Bronchial epithelial cell (primary cell): Measurements from ENCODE around the gene APOL3. TPM values are rescaled to one million over a fixed set of nuclear protein-coding genes. Genes with fewer than 3 reads are reported as not detected.

Experiments used
- DNase-seq: peaks from one replicate; pipeline ENCODE4 v3.0.0-alpha.2; 2010; ENCODE audit warnings: low read depth
- FAIRE-seq: peaks from 2 replicates; lab custom pipeline; 2011; peaks lifted over from hg19 to GRCh38; lab: Jason Lieb, UNC
- H3K27me3 ChIP-seq: 2 replicates; pipeline ENCODE4 v1.5.1; 2011; ENCODE audit warnings: low read length; ENCODE audit not compliant: control insufficient read depth, insufficient read depth
- H3K36me3 ChIP-seq: 2 replicates; pipeline ENCODE4 v1.5.1; 2011; ENCODE audit warnings: low read length; ENCODE audit not compliant: control insufficient read depth, insufficient read depth
- H3K4me3 ChIP-seq: 2 replicates; pipeline ENCODE4 v1.5.1; 2011; ENCODE audit warnings: mild to moderate bottlenecking, low read depth, low read length, control low read depth
- total RNA-seq: library from RNA; depleted of rRNA; stranded (reverse); fragments of >200 nt; gene quantifications from 2 replicates; pipeline ENCODE4 v1.2.1, GENCODE V29; 2014
- TF ChIP-seq, protein P1 (sequence below): IDR thresholded peaks from 2 replicates; pipeline ENCODE4 v1.5.1; 2011; ENCODE audit warnings: mild to moderate bottlenecking, moderate library complexity, low read length, control low read depth, inconsistent platforms; ENCODE audit not compliant: insufficient read depth, severe bottlenecking

The APOL3 gene
- total RNA-seq, 1 donor from 2014 or later: not detected

DNA sequence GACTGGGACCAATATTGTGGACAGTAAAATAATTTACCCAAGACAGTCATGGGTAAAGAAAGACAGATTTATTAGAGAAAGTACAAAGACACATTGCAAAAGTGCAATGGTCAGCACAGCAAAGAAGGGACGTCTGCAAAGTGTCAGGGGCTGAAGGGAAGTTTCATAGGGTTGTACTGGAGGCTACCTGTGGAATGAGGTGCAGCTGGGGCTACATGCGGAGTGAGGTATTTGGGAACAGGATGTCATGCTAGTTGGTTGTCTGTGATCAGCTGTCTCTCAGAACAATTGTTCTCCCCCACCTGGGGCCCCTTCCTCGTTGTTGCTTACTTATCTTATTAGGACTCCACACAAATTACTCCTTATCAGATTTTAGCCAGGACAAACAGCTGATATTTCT, 11.4 kb upstream of the APOL3 start:
- peaks cover 2% of the 10 kb centered on the region for H3K27me3 ChIP-seq
- H3K4me3 ChIP-seq: no peak overlapping the region
- DNase-seq (no peak), FAIRE-seq (no peak)
- no peaks in the 10 kb centered on the region for H3K36me3 ChIP-seq
- TF ChIP-seq, protein P1, sequence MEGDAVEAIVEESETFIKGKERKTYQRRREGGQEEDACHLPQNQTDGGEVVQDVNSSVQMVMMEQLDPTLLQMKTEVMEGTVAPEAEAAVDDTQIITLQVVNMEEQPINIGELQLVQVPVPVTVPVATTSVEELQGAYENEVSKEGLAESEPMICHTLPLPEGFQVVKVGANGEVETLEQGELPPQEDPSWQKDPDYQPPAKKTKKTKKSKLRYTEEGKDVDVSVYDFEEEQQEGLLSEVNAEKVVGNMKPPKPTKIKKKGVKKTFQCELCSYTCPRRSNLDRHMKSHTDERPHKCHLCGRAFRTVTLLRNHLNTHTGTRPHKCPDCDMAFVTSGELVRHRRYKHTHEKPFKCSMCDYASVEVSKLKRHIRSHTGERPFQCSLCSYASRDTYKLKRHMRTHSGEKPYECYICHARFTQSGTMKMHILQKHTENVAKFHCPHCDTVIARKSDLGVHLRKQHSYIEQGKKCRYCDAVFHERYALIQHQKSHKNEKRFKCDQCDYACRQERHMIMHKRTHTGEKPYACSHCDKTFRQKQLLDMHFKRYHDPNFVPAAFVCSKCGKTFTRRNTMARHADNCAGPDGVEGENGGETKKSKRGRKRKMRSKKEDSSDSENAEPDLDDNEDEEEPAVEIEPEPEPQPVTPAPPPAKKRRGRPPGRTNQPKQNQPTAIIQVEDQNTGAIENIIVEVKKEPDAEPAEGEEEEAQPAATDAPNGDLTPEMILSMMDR: no peak

DNA sequence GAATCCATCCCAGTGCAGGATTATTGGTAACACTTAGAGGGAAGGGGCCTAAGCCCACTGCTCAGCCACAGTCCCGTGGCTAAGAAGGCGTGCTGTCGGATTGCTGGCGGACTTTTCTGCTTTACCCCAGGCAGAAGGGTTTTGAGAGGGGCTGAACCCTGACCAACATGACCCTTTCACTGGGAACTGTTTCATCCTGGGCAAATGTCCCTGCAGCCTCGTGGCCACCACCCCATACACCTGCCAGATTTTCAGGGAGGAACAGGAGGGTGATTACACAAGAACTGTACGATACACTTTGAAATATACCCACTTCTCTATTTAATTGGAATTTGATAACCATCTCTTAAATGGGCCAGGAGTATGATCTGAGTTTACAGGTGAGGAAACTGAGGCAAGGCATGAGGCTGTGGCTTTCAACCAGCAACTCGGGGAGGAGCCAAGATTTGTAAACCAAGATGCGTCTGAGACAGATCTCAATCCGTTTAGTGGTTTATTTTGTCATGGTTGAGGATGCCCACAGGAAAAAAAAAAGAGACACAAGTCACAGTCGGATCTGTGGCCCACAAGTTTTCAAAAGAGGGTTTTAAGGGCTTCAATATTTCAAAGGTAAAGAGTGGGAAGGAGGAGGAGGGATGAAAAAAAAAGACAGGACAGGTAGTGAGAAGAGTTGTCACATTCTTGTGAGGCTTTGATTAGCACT, 6.1 kb upstream of the APOL3 start:
- no peak for DNase-seq
- FAIRE-seq: no peak
- Histone ChIP-seq H3K27me3 (no peaks in the 10 kb centered on the region), H3K4me3 (no peak overlapping the region), H3K36me3 (no peaks in the 10 kb centered on the region)
- TF ChIP-seq, protein P1: no peak

DNA sequence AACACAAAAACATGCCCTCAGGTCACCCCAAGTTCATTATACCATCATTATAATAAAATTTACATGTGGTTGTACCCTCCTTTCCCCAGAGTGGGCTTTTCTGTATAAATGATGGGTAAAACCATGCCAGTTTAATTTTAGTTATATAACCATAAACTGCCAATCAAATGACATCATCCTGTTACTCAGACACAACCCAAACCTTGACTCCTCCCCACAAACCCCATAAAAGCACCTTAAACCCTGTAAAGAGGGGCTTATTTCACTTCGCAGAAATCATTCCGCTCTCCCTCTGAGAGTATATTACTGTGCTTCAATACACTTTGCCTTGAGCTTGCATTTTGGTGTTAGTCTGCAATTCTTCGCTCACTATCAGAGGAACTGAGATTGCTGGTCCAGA, 5.5 kb upstream of the APOL3 start:
- H3K27me3 ChIP-seq: no peaks in the 10 kb centered on the region
- no peak for FAIRE-seq

DNA sequence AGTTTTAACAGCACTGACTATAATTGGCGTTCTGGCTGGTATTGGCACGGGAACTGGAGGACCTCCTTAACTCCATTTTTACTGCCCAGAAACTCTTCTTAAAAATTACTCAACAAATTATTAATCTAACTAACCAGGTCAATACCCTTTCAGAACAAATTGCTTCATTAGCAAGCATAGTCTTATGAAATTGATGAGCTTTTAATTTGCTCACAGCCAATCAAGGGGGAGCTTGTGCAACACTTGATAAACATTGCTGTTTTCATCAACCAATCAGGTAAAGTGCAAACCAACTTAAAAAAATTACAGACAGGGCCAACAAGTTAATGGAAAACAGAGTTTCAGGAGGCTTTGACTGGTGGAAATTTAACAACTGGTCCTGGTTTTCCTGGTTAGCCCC, 4.6 kb upstream of the APOL3 start:
- Histone ChIP-seq H3K4me3 (no peak overlapping the region), H3K27me3 (no peaks in the 10 kb centered on the region), H3K36me3 (no peaks in the 10 kb centered on the region)
- TF ChIP-seq, protein P1: no peak
- DNase-seq: no peak
- no peak for FAIRE-seq

More for the DNA sequence above, 5.5 kb upstream of the APOL3 start:
- TF ChIP-seq, protein P1: no peak
- DNase-seq: no peak
- no peaks in the 10 kb centered on the region for H3K36me3 ChIP-seq
- H3K4me3 ChIP-seq: no peak overlapping the region

DNA sequence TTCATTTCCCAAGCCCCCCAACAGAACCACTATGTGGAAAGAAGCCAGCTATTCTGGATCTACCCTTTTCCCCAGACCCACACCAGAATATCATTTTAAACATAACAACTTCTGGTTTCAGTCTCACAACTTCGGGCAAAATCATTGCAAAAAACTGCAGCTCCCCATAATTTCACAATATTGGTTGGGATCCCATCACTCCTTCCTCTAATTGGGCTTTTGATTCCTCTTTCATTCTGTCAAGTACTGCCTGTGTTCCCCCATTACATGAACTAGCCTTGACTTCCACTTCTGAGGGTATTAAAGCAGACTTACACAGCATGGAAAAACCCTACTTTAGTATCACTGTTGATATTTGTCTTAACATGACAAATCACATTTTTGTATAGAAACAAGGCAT, 4.1 kb upstream of the APOL3 start:
- Histone ChIP-seq H3K27me3 (no peaks in the 10 kb centered on the region), H3K36me3 (no peaks in the 10 kb centered on the region), H3K4me3 (no peak overlapping the region)
- FAIRE-seq (no peak), DNase-seq (no peak)
- TF ChIP-seq, protein P1: no peak

DNA sequence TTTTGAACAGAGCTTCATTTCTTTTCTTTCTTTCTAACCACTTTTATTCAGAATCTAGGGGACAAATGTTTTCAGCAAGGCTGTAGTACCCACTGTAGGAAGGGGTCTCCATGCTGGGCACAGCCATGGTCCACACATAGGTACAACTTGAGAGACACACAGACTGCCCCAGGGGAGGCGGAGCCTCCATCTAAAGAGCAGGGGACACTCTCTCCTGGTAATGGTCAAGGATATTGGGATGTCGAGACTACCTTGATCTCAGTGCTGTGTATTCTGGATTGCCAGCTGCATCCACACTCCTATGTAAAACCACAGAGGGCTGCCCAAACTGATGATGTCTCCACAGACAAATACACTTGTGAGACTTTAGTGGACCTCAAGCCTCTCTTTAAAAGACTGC, 2.9 kb upstream of the APOL3 start:
- FAIRE-seq: no peak
- DNase-seq: no peak
- no peaks in the 10 kb centered on the region for H3K27me3 ChIP-seq
- no peak overlapping the region for H3K4me3 ChIP-seq
- no peaks in the 10 kb centered on the region for H3K36me3 ChIP-seq
- TF ChIP-seq, protein P1: no peak
